A673 (cell line): Measurements from ENCODE around the gene OR10X1. TPM values are rescaled to one million over a fixed set of nuclear protein-coding genes. Genes with fewer than 3 reads are reported as not detected.

ENCODE experiments used
- BruUV-seq: library from RNA; stranded (reverse); fragments of 400-500 nt; replicated peaks from 2 replicates; lab custom pipeline; 2021; lab: Mats Ljungman, UMichigan
- CTCF ChIA-PET: fragments of 300-600 bp; sonication (Branson Sonifier 250); formaldehyde crosslinking; loops from one replicate; lab custom pipeline; 2022; ENCODE audit warnings: antibody characterized with exemption; lab: Charles Lee
- POLR2A ChIA-PET: fragments of 300-600 bp; sonication (Branson Sonifier 250); formaldehyde crosslinking; loops from one replicate; lab custom pipeline; 2022; ENCODE audit warnings: antibody characterized with exemption; ENCODE audit not compliant: low non-redundant PET; lab: Charles Lee
- DNase-seq: peaks from one replicate; pipeline ENCODE4 v3.0.0-alpha.2; 2015; ENCODE audit warnings: low spot score
- H3K27ac ChIP-seq: fragments of 200-600 bp; sonication (generic); 2 replicates; pipeline ENCODE4 v1.5.1; 2016; ENCODE audit warnings: mixed run types, low read depth, mild to moderate bottlenecking, mixed read lengths, antibody characterized with exemption, low read length; ENCODE audit not compliant: poor library complexity, severe bottlenecking
- H3K27me3 ChIP-seq: fragments of 200-600 bp; sonication (generic); replicated peaks from 2 replicates; pipeline ENCODE4 v1.6.1; 2017; ENCODE audit warnings: mixed run types, low read depth, mild to moderate bottlenecking, mixed read lengths, antibody characterized with exemption, low read length; ENCODE audit not compliant: insufficient read depth, poor library complexity
- H3K36me3 ChIP-seq: fragments of 200-600 bp; sonication (generic); 2 replicates; pipeline ENCODE4 v1.6.1; 2016; ENCODE audit warnings: mixed run types, mild to moderate bottlenecking, mixed read lengths, antibody characterized with exemption, low read length; ENCODE audit not compliant: insufficient read depth, poor library complexity, severe bottlenecking
- H3K4me1 ChIP-seq: fragments of 200-600 bp; sonication (generic); 2 replicates; pipeline ENCODE4 v1.6.1; 2017; ENCODE audit warnings: mixed run types, mild to moderate bottlenecking, mixed read lengths, antibody characterized with exemption, low read length; ENCODE audit not compliant: insufficient read depth, poor library complexity, severe bottlenecking
- H3K4me3 ChIP-seq: fragments of 200-600 bp; sonication (generic); 2 replicates; pipeline ENCODE4 v1.5.1; 2016; ENCODE audit warnings: low read depth, mixed run types, mild to moderate bottlenecking, mixed read lengths, low read length; ENCODE audit not compliant: poor library complexity, severe bottlenecking
- H3K9me3 ChIP-seq: fragments of 200-600 bp; sonication (generic); 2 replicates; pipeline ENCODE4 v1.6.1; 2016; ENCODE audit warnings: mixed run types, low read depth, mild to moderate bottlenecking, mixed read lengths, antibody characterized with exemption, low read length; ENCODE audit not compliant: poor library complexity, severe bottlenecking
- EZH2 ChIP-seq: fragments of 200-600 bp; sonication (generic); IDR thresholded peaks from 2 replicates; pipeline ENCODE4 v1.6.1; 2017; ENCODE audit warnings: borderline replicate concordance, low read depth, mild to moderate bottlenecking, mixed read lengths, antibody characterized with exemption, low read length; ENCODE audit not compliant: poor library complexity, severe bottlenecking
- intact Hi-C: fragments of 100-400 bp; cut with micrococcal nuclease; formaldehyde crosslinking; loops from one replicate; pipeline ENCODE4 v1.10.0; 2022; ENCODE audit not compliant: unreplicated experiment
- total RNA-seq: library from RNA; stranded (reverse); gene quantifications from 2 replicates; pipeline ENCODE4 v1.2.3, GENCODE V29; 2021
- TF ChIP-seq, protein P1 (sequence below): fragments of 300-800, 200-600 bp; sonication (generic); conservative IDR thresholded peaks from 2 replicates; pipeline ENCODE4 v1.5.1; 2017; ENCODE audit warnings: low read depth, mild to moderate bottlenecking, antibody characterized with exemption, low read length, moderate library complexity, mixed read lengths

The OR10X1 gene
- total RNA-seq, 1 experiment from 2014 or later, result not detected

DNA sequence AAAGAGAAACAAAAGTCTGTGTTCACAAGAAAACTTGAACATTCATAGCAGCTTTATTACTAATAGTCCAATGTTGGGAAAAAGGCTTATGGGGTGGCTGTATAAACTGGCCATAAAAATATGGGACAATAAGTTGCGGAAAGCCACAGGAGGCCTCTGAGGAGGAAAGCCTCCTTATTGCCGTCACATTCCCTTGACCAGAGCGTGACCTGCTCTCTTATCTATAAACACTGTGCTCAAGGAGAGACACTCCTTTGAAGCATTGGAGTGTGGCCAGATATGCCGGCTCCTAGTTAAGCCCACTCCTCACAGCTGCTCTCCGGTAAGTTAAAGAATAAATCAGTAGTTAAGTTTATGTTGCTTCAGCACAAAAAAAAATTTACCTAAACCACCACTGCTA is 45.2 kb downstream of the OR10X1 start:
- POLR2A ChIA-PET, result no interaction called here
- Histone ChIP-seq H3K4me1 (no peaks in the 10 kb centered on the region), H3K4me3 (no peak overlapping the region), H3K9me3 (no peaks in the 10 kb centered on the region), H3K36me3 (no peaks in the 10 kb centered on the region), H3K27me3 (peaks cover 29% of the 10 kb centered on the region), H3K27ac (no peak overlapping the region)
- CTCF ChIA-PET, result no interaction called here
- no peak for DNase-seq
- TF ChIP-seq EZH2, result no peak
- TF ChIP-seq, protein P1, sequence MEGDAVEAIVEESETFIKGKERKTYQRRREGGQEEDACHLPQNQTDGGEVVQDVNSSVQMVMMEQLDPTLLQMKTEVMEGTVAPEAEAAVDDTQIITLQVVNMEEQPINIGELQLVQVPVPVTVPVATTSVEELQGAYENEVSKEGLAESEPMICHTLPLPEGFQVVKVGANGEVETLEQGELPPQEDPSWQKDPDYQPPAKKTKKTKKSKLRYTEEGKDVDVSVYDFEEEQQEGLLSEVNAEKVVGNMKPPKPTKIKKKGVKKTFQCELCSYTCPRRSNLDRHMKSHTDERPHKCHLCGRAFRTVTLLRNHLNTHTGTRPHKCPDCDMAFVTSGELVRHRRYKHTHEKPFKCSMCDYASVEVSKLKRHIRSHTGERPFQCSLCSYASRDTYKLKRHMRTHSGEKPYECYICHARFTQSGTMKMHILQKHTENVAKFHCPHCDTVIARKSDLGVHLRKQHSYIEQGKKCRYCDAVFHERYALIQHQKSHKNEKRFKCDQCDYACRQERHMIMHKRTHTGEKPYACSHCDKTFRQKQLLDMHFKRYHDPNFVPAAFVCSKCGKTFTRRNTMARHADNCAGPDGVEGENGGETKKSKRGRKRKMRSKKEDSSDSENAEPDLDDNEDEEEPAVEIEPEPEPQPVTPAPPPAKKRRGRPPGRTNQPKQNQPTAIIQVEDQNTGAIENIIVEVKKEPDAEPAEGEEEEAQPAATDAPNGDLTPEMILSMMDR, result no peak
- BruUV-seq, result no TSS peak
- intact Hi-C loops, result no loop called here

Other genes starting within 250 kb of the OR10X1 start
- gene CD1B, start 248.4 kb downstream of the OR10X1 start, total RNA-seq, result not detected in 2 replicates
- gene CD1E, start 226.0 kb downstream of the OR10X1 start, total RNA-seq, result not detected in 2 replicates
- gene OR10T2, start 180.4 kb downstream of the OR10X1 start, total RNA-seq, result not detected in 2 replicates
- not detected in 2 replicates for gene OR10K2, start 153.7 kb downstream of the OR10X1 start, total RNA-seq
- not detected in 2 replicates for gene OR10K1, start 118.1 kb downstream of the OR10X1 start, total RNA-seq
- gene OR10R2, start 107.7 kb downstream of the OR10X1 start, total RNA-seq, result not detected in 2 replicates
- gene OR6Y1, start 25.5 kb downstream of the OR10X1 start, total RNA-seq, result not detected in 2 replicates
- not detected in 2 replicates for gene OR6P1, start 9.3 kb downstream of the OR10X1 start, total RNA-seq
- gene OR10Z1, start 25.4 kb upstream of the OR10X1 start, total RNA-seq, result not detected in 2 replicates
- gene SPTA1, start 106.8 kb upstream of the OR10X1 start, total RNA-seq, result not detected in 2 replicates
- gene OR6K2, start 120.8 kb upstream of the OR10X1 start, total RNA-seq, result not detected in 2 replicates
- gene OR6K3, start 140.8 kb upstream of the OR10X1 start, total RNA-seq, result not detected in 2 replicates
- not detected in 2 replicates for gene OR6K6, start 174.8 kb upstream of the OR10X1 start, total RNA-seq
- gene OR6N1, start 192.3 kb upstream of the OR10X1 start, total RNA-seq, result not detected in 2 replicates
- gene OR6N2, start 201.3 kb upstream of the OR10X1 start, total RNA-seq, result not detected in 2 replicates